Measurements from ENCODE around the gene USP35.

USP35 gene

DNA sequence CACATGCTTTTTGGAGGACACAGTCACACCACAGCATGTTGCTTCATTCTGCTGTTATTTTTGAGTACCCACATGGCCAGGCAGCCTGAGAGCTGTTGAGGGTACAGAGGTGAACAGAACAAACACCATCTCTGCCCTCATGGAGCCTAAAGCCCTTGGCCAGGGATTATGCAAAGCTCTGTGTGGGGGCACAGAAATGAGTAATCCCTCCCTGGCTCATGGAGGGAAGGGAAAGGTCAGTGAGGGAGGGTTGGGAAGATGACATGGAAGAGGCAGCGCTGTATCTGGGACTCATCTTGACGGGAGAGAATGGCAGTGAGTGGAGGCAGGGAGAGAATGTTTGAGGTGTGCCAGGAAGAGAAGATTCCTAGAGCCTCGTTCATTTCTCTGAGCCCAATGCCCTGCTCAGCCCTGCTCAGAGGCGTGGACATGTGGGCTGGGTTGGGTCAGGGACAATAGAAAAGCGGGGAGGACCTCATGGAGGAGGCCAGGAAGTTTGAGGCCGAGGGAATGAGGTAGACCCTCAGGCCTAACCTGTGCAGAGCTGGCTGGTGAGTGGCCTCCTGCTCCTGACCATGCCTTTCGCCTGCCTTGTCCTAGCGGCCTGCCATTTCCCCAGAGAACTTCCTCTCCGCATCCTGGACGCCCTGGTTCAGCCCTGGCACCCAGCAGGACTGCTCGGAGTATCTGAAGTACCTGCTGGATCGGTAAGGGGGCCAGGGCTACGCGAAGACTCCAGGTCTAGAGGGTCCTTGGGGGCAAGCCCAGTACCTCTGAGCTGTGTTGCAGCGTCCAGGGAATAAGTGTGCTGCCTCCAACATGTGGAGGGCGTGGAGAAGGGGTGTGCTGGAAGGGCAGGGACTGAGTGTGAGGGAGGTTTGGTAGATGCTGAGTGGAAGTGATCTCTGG, 19.8 kb downstream of the USP35 start:
- Histone ChIP-seq H4K20me1 (ENCODE audit: insufficient read depth, low read length, poor library complexity, severe bottlenecking) (no peaks in the 10 kb centered on the region), H3K9ac (ENCODE audit: low read depth, low read length, poor library complexity, severe bottlenecking) (no peak overlapping the region)

DNA sequence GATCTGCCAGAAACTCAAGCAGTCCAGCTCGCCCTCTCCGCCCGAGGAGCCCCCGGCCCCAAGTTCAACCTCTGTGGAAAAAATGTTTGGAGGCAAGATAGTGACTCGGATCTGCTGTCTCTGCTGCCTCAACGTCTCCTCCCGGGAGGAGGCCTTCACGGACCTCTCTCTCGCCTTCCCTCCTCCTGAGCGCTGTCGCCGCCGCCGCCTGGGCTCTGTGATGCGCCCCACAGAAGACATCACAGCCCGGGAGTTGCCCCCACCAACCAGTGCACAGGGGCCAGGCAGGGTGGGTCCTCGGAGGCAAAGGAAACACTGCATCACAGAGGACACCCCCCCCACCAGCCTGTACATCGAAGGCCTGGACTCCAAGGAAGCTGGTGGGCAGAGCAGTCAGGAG, 20.8 kb downstream of the USP35 start:
- Histone ChIP-seq H3K9me3 (ENCODE audit: insufficient read depth, low read depth, low read length) (no peaks in the 10 kb centered on the region), H3K9me2 (replicated peaks; ENCODE audit: low read depth, low read length) (no peaks in the 10 kb centered on the region), H3F3A (ENCODE audit: low read depth) (no peaks in the 10 kb centered on the region), H3K4me3 (ENCODE audit: low read length, poor library complexity, severe bottlenecking) (no peak overlapping the region), H3K9ac (ENCODE audit: low read depth, low read length, poor library complexity, severe bottlenecking) (no peak overlapping the region), H3K36me3 (ENCODE audit: insufficient read depth, low read length) (peaks cover 14% of the 10 kb centered on the region; the same call in 1 of the 2 replicates), H3K4me2 (ENCODE audit: low read depth, low read length, poor library complexity, severe bottlenecking) (no peak overlapping the region), H4K20me1 (ENCODE audit: insufficient read depth, low read length, poor library complexity, severe bottlenecking) (no peaks in the 10 kb centered on the region), H3K27me3 (ENCODE audit: insufficient read depth, low read length, poor library complexity, severe bottlenecking) (no peaks in the 10 kb centered on the region), H3K79me2 (ENCODE audit: insufficient read depth, low read length) (no peaks in the 10 kb centered on the region), H3K4me1 (ENCODE audit: insufficient read depth, low read length, poor library complexity, severe bottlenecking) (no peaks in the 10 kb centered on the region), H2AFZ (ENCODE audit: low read length) (no peak overlapping the region)
- TF ChIP-seq, protein P1, sequence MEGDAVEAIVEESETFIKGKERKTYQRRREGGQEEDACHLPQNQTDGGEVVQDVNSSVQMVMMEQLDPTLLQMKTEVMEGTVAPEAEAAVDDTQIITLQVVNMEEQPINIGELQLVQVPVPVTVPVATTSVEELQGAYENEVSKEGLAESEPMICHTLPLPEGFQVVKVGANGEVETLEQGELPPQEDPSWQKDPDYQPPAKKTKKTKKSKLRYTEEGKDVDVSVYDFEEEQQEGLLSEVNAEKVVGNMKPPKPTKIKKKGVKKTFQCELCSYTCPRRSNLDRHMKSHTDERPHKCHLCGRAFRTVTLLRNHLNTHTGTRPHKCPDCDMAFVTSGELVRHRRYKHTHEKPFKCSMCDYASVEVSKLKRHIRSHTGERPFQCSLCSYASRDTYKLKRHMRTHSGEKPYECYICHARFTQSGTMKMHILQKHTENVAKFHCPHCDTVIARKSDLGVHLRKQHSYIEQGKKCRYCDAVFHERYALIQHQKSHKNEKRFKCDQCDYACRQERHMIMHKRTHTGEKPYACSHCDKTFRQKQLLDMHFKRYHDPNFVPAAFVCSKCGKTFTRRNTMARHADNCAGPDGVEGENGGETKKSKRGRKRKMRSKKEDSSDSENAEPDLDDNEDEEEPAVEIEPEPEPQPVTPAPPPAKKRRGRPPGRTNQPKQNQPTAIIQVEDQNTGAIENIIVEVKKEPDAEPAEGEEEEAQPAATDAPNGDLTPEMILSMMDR (conservative IDR thresholded peaks at IDR 0.05; ENCODE audit: low read length), result no peak
- no peak for TF ChIP-seq EZH2phosphoT487 (IDR thresholded peaks at IDR 0.05; ENCODE audit: borderline replicate concordance)

More for the DNA sequence above, 19.8 kb downstream of the USP35 start:
- H2AFZ ChIP-seq (ENCODE audit: low read length), result no peak overlapping the region
- H3K9me2 ChIP-seq (replicated peaks; ENCODE audit: low read depth, low read length), result no peaks in the 10 kb centered on the region
- no peaks in the 10 kb centered on the region for H3F3A ChIP-seq (ENCODE audit: low read depth)
- H3K79me2 ChIP-seq (ENCODE audit: insufficient read depth, low read length), result no peaks in the 10 kb centered on the region
- no peak for TF ChIP-seq EZH2phosphoT487 (IDR thresholded peaks at IDR 0.05; ENCODE audit: borderline replicate concordance)
- TF ChIP-seq, protein P1 (conservative IDR thresholded peaks at IDR 0.05; ENCODE audit: low read length), result no peak
- H3K4me3 ChIP-seq (ENCODE audit: low read length, poor library complexity, severe bottlenecking), result no peak overlapping the region
- H3K36me3 ChIP-seq (ENCODE audit: insufficient read depth, low read length), result peaks cover 14% of the 10 kb centered on the region; the same call in 1 of the 2 replicates
- H3K9me3 ChIP-seq (ENCODE audit: insufficient read depth, low read depth, low read length), result no peaks in the 10 kb centered on the region
- no peaks in the 10 kb centered on the region for H3K27me3 ChIP-seq (ENCODE audit: insufficient read depth, low read length, poor library complexity, severe bottlenecking)
- H3K4me1 ChIP-seq (ENCODE audit: insufficient read depth, low read length, poor library complexity, severe bottlenecking), result no peaks in the 10 kb centered on the region
- no peak overlapping the region for H3K4me2 ChIP-seq (ENCODE audit: low read depth, low read length, poor library complexity, severe bottlenecking)

DNA sequence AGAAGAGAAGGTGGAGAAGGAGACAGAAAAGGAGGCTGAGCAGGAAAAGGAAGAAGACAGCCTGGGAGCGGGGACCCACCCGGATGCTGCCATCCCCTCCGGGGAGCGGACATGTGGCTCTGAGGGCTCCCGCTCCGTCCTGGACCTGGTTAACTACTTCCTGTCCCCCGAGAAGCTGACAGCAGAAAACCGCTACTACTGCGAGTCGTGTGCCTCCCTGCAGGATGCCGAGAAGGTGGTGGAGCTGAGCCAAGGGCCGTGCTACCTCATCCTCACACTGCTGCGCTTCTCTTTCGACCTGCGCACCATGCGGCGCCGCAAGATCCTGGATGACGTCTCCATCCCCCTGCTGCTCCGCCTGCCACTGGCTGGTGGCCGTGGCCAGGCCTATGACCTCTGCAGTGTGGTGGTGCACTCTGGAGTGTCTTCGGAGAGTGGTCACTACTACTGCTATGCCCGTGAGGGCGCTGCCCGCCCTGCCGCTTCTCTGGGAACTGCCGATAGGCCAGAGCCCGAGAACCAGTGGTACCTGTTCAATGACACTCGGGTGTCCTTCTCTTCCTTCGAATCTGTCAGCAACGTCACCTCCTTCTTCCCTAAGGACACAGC, 21.4 kb downstream of the USP35 start:
- H3K4me1 ChIP-seq (ENCODE audit: insufficient read depth, low read length, poor library complexity, severe bottlenecking), result no peaks in the 10 kb centered on the region
- no peaks in the 10 kb centered on the region for H3F3A ChIP-seq (ENCODE audit: low read depth)
- H3K79me2 ChIP-seq (ENCODE audit: insufficient read depth, low read length), result no peaks in the 10 kb centered on the region
- no peak for TF ChIP-seq EZH2phosphoT487 (IDR thresholded peaks at IDR 0.05; ENCODE audit: borderline replicate concordance)
- TF ChIP-seq, protein P1 (conservative IDR thresholded peaks at IDR 0.05; ENCODE audit: low read length), result no peak
- H3K9ac ChIP-seq (ENCODE audit: low read depth, low read length, poor library complexity, severe bottlenecking), result no peak overlapping the region
- no peaks in the 10 kb centered on the region for H3K9me2 ChIP-seq (replicated peaks; ENCODE audit: low read depth, low read length)
- H3K36me3 ChIP-seq (ENCODE audit: insufficient read depth, low read length), result peaks cover 14% of the 10 kb centered on the region; the same call in 1 of the 2 replicates
- H3K4me3 ChIP-seq (ENCODE audit: low read length, poor library complexity, severe bottlenecking), result no peak overlapping the region
- H3K4me2 ChIP-seq (ENCODE audit: low read depth, low read length, poor library complexity, severe bottlenecking), result no peak overlapping the region
- no peaks in the 10 kb centered on the region for H4K20me1 ChIP-seq (ENCODE audit: insufficient read depth, low read length, poor library complexity, severe bottlenecking)
- no peaks in the 10 kb centered on the region for H3K27me3 ChIP-seq (ENCODE audit: insufficient read depth, low read length, poor library complexity, severe bottlenecking)
- no peaks in the 10 kb centered on the region for H3K9me3 ChIP-seq (ENCODE audit: insufficient read depth, low read depth, low read length)
- no peak overlapping the region for H2AFZ ChIP-seq (ENCODE audit: low read length)
